Body of pancreas (tissue), 4 donors: ENCODE results near the gene NDUFB2.

Experiments used
- CTCF ChIP-seq, 7 experiments: fragments of 450-650 bp in 4 of 7; fragments of 200-600 bp in 3 of 7; sonication (generic) in 3 of 7; IDR thresholded peaks; one replicate each; pipeline ENCODE4 v1.5.1; 2016 to 2019; ENCODE audit warnings: antibody characterized with exemption in 7 of 7
- POLR2A ChIP-seq, 3 donors: fragments of 450-650 bp; IDR thresholded peaks; one replicate each; pipeline ENCODE4 v1.6.1; 2016; ENCODE audit warnings: antibody characterized with exemption in 3 of 3, mild to moderate bottlenecking in 2 of 3

DNA sequence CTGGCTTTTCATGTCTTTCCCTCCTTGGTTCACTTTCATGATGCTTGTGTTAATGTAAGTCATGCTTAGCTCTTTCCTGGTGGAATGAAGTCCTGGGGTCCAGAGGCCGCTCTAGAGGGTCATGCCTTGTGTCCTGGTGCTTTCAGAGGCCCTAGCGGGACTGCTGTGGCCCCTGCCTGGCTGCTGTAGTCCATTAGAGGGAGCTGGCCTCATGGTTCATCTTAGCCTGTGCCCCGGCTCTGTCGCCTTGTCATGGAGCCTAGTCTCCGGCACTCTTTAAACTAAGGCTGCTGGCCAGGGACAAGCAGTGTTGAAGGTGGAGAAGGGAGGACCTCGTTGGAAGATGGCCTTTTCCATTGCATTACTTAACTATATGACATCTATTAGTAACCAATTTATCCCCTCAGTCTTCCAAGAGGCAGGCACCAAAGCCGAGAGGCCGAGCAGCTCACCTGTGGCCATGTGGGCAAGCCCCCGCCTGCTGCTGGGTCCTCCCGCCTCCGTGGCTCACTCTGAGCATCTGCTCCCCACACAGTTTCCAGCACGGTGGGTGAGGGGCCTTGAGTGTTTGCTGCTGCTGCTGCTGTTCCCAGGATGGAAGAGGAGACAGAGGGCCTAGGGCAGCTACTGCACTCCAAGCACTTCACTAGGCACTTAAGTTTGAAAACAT, 5.0 kb upstream of the NDUFB2 start:
- TF ChIP-seq CTCF (IDR thresholded peaks at IDR 0.05) (no peak), POLR2A (IDR thresholded peaks at IDR 0.05) (no peak)
